ENCODE results near the gene SLC12A5.
"Not testable (repeated sequence)": the region's sequence is repeated elsewhere in the genome, so short reads cannot be mapped to it uniquely, and the experiment has no call there.

SLC12A5 gene

DNA sequence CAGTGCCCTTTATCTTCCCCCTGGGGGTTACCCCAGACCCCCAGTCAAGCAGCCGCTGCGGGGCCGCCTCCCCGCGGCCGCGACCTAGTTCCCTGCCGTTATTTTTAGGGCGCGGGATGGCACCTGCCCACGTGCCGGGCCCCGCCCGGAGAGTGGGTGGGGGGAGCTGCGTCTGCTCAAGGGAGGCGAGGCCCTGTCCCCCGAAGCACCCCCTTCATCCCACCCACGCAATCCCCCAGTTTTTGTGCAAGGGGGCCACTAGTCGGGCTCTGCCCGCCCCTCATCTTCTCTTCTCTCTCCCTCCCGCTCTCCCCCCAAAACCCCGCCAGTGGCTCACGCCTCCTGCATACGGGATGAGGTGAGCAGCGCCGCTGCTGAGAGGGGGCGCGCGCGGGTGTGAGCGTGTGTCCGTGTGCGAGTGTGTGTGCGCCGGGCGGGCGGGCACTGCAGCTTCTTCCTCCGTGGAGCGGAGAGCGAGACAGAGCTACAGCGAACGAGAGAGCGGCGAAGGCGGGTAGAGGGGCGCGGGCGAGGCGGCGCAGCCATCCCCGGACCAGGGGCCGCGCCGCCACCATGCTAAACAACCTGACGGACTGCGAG lies at the start of gene SLC12A5:
SLC12A5 (plus strand) TSS at position 444 of the 600 bp plus-strand sequence; CDS start at position 574, 130 bp downstream.
- no peak for DNase-seq (ENCODE audit: low read depth)

DNA sequence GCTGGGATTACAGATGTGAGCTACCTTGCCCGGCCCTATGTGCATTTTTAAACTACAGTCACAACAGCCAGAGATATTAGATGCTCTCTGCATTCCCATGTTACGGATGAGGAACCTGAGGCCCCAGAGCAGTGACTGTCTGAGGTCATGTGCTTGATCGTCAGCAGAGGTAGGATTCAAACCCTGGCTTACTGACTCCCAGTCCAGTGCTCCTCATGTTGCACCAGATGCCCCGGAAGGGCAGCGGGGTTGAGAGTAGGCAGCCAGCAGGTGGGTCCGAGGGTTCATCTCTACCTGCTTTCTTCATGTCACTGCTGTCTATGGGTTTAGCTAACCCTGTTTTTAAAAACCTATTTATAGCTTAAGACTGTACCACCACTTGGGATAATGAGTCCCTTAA lies 47.8 kb upstream of the SLC12A5 start:
- DNase-seq (ENCODE audit: low read depth): no peak

GRCh38 chr20:45983279-45983743 lies 45.7 kb upstream of the SLC12A5 start:
- no peak for DNase-seq (ENCODE audit: low read depth)

DNA sequence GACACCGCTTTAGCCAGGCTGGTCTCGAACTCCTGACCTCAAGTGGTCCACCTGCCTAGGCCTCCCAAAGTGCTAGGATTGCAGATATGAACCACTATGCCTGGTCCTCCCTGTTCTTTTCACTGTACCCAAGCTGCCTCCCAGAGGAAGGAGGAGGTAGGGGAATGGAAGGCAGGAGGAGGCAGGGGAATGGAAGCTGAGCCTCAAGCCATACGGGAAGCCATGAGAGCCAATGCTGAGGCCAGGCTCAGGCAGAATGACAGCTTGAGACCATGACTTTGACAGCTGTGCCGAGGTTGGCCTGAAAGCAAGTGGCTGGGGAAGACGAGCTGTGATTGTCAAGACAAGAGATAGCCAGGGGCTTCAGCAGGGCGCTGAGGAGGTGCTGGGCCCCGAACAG lies 43.4 kb upstream of the SLC12A5 start:
- no peak for DNase-seq (ENCODE audit: low read depth)

GRCh38 chr20:45987108-45987780 lies 41.8 kb upstream of the SLC12A5 start:
- DNase-seq (ENCODE audit: low read depth): peak; percentile 50

DNA sequence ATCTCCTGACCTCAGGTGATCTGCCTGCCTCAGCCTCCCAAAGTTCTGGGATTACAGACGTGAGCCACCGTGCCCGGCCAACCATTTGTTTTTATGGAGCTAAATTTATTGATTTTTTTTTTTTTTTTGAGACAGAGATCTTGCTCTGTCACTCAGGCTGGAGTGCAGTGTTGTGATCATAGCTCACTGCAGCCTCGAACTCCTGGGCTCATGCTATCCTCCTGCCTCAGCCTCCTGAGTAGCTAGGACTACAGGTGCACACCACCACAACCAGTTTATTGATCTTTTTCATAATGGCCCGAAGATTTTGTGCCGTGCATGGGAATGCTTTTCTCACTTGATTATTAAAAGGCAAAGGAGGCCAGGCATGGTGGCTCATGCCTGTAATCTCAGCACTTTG lies 40.2 kb upstream of the SLC12A5 start:
- DNase-seq (ENCODE audit: low read depth): not testable (repeated sequence)

DNA sequence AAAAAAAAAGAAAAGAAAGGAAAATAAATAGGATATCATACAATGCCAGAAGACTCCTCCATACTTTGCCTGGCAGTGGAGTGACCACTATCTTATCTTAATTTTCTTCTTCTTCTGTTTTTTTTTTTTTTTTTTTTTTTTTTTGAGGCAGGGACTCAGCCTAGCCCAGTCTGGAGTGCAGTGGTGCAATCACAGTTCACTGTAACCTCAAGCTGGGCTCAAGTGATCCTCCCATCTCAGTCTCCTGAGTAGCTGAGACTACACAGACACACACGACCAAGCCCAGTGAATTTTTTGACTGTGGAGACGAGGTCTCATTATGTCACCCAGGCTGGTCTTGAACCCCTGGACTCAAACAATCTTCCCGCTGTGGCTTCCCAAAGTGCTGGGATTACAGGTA lies 37.4 kb upstream of the SLC12A5 start:
- no peak for DNase-seq (ENCODE audit: low read depth)

- DNase-seq (ENCODE audit: low read depth): no peak
Measured at GRCh38 chr20:45993197-45993951, 35.6 kb upstream of the SLC12A5 start.

DNA sequence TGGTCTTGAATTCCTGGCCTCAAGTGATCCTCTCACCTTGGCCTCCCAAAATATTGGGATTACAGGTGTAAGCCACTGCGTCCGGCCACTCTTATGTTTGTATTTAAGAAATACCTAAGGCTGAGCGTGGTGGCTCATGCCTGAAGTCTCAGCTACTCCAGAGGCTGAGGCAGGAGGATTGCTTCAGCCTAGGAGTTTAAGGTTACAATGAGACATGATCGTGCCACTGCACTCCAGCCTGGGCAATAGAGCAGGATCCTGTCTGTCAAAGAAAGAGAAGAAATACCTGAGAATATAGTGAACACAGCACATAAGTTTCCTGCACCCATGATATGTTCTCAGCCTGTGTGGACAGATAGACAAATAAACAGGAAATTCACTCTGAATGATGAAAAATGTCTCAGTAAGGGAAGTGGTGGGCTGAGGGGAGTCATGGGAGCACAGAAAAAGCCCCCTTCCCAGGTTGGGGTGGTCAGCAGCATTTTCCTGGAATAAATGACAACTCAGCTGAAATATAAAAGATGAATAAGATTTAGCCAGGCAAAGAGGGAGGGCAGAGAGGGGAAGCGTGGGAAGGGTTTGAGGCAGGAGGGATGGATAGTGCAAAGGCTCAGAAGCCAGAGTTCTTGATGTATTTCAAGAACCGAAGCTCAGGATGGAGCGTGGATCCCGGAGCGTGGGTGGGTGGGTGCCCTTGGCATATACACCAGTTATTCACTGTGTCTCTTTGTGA lies 34.1 kb upstream of the SLC12A5 start:
- no peak for DNase-seq (ENCODE audit: low read depth)

GRCh38 chr20:45995495-45996097 lies 33.4 kb upstream of the SLC12A5 start:
- not testable (repeated sequence) for DNase-seq (ENCODE audit: low read depth)

DNA sequence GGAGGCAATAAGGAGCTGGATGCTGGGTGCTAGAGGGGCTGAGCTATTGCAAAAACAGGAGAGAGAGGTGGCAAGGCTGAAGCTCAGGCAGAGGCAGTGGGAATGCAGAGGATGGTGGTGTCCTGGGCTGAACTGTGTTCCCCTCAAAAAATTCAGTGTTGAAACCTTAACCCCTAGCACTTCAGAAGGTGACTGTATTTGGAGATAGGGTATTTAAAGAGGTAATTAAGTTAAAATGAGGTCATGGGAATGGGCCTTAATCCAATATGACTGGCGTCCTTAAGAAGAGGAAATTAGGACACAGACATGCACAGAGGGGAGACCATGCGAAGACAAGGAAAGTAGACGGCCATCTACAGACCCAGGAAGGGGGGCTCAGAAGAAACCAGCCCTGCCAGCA lies 31.8 kb upstream of the SLC12A5 start:
- no peak for DNase-seq (ENCODE audit: low read depth)

DNA sequence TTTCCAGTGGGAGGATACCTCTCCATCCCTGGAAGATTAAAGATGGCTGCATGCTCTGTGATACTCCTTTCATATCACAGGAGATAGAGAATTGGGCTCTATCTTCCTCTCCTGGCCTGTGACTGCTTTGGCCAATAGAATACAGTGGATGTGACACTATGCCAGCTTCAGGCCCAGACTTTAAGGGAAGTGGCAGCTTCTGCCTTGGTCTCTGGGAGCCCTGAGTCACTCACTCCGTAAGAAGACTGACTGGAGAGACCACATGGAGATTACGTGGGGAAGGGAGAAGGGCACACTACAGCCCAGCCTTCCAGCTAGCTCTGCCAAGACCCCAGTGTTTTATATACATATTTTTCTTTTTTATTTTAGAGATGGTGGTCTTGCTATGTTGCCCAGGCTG lies 30.7 kb upstream of the SLC12A5 start:
- DNase-seq (ENCODE audit: low read depth): no peak

- no peak for DNase-seq (ENCODE audit: low read depth)
Measured at GRCh38 chr20:45998761-45999160, 30.3 kb upstream of the SLC12A5 start.

DNA sequence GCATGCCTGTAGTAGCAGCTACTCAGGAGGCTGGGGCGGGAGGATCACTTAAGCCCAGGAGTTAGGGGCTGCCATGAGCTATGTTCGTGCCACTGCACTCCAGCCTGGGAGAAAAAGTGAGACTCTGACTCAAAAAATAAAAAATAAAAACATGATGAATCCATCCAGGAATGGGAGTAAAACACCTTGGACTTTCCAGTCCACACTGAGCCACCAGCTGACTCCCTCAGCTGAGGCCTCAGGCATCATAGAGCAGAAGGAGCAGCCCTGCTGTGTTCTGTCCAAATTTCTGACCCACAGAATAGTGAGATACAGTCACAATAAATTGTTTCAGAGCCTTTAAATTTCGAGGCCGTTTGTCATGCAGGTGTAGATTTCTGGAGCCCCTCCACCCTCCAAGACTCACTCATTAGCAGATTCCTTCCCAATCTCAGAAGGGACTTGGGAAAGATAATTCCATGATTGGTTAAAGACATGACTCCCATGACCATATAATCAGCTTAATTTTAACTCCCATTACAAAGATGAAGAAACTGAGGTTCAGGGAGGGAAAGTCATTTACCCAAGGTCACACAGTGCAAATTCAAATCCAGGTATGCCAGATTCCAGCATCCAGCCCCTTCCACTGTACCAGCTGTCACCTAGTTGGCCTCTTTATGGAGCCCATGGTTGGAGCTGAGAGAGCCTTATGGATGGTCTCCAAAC lies 29.3 kb upstream of the SLC12A5 start:
- no peak for DNase-seq (ENCODE audit: low read depth)

DNA sequence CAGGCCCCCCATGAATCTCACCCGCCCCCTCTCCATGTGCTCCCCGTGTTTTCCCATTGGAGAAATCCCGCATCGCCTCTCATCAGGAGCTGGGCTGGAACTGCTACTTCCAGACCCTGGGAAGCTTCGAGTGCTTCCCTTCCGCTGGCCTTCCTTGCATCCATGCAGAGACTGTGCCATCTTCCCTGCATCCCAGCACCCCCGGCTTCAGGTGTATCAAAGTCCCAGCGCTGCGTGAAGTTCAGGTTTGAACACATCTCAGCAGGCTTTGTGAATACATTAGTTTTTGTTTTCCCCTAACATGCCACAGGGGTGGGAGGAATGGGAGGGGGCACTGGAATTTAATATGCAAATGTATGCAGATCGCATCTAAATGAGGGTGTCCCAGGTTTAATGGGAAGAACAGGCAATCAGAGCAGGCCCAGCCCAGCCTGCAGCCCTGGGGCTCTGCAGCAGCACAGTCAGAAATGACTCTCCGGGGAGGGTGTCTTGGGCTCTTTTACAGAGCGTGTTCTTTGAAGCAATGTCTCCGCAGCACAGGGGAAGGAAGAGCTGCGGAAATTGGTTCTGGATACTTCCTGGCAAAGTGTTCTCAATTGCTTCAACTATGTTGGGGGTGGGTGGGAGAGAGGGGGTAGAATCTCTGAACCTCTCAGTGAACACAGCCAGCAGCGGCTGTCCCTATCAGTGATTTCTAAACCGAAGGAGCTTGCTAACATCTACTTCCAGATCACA lies 28.6 kb upstream of the SLC12A5 start:
- DNase-seq (ENCODE audit: low read depth): no peak

DNA sequence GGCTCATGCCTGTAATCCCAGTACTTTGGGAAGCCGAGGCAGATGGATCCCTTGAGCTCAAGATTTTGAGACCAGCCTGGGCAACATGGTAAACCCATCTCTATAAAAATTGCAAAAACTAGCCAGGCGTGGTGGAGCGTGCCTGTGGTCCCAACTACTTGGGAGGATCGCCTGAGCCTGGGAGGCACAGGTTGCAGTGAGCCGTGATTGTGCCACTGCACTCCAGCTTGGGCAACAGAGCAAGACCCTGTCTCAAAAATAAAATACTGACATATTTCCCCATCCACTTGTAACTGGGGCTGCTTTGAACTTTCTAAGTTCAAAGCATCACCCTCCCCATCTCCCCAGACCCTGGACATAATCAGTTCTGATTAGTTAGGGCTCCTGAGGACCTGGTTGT lies 27.5 kb upstream of the SLC12A5 start:
- DNase-seq (ENCODE audit: low read depth): no peak

DNA sequence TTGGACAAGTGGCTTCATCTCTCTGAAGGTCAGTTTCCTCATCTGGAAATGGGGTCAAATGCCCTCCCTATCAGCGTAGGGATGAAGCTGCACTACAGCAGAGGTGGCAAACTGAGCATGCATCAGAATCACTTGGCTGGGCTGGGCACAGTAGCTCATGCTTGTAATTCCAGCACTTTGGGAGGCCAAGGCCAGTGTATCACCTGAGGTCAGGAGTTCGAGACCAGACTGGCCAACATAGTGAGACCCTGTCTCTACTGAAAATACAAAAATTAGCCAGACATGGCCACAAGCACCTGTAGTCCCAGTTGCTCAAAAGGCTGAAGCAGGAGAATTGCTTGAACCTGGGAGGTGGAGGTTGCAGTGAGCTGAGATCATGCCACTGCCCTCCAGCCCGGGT lies 27.0 kb upstream of the SLC12A5 start:
- DNase-seq (ENCODE audit: low read depth): no peak

- no peak for DNase-seq (ENCODE audit: low read depth)
Measured at GRCh38 chr20:46004187-46004586, 24.8 kb upstream of the SLC12A5 start.

GRCh38 chr20:46004889-46005473 lies 24.0 kb upstream of the SLC12A5 start:
- DNase-seq (ENCODE audit: low read depth): no peak

- DNase-seq (ENCODE audit: low read depth): no peak
Measured at GRCh38 chr20:46006022-46006705, 22.9 kb upstream of the SLC12A5 start.
